AG09319 (cell line): ENCODE data around the gene UNC13C.

Source experiments
- DNase-seq: peaks from one replicate; pipeline ENCODE4 v3.0.0-alpha.2; 2010; ENCODE audit warnings: low read depth; ENCODE audit errors: extremely low read depth
- TF ChIP-seq, protein P1 (sequence below): IDR thresholded peaks from 2 replicates; pipeline ENCODE4 v1.5.1; 2011; ENCODE audit warnings: low read depth, mild to moderate bottlenecking, inconsistent platforms, low read length, moderate library complexity

Gene UNC13C

DNA sequence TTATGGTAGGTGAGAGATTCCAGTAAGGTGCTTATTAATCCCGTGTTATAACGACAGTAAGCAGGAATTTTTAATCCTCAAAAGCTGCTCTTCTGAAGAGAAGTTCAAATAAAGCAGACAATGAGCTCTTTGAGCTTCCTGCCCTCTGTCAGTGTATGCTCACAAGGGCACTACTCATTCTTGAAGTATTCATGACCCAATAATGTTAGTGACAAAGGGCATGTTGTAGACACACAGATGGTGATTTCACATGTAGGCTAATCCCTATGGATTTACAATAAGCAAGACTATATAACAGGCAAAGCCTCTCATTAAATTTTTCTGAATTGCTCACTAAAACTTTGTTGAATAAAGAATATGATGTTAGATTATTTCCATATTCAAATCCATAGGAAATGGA, 639.9 kb downstream of the UNC13C start:
- TF ChIP-seq, protein P1, sequence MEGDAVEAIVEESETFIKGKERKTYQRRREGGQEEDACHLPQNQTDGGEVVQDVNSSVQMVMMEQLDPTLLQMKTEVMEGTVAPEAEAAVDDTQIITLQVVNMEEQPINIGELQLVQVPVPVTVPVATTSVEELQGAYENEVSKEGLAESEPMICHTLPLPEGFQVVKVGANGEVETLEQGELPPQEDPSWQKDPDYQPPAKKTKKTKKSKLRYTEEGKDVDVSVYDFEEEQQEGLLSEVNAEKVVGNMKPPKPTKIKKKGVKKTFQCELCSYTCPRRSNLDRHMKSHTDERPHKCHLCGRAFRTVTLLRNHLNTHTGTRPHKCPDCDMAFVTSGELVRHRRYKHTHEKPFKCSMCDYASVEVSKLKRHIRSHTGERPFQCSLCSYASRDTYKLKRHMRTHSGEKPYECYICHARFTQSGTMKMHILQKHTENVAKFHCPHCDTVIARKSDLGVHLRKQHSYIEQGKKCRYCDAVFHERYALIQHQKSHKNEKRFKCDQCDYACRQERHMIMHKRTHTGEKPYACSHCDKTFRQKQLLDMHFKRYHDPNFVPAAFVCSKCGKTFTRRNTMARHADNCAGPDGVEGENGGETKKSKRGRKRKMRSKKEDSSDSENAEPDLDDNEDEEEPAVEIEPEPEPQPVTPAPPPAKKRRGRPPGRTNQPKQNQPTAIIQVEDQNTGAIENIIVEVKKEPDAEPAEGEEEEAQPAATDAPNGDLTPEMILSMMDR = no peak
- DNase-seq = no peak

DNA sequence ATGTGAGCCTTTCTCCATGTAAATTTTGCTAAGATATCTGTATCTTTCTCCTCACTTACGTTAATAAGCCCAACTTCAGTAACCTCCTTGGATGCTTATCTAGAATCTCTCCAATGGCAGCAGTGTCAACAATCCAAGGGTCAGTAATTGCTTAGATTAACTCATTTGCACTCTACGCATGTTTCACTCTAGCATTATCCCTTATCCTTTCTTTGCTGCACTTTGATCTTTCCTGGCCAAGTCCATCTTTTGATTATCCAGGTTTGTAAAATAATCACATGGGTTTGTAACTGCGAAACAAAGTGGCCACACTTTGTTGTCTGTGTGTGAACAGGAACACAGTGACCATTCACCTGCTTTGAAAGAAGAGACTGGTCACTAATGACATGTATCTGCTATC, 640.9 kb downstream of the UNC13C start:
- TF ChIP-seq, protein P1 = no peak
- no peak for DNase-seq

DNA sequence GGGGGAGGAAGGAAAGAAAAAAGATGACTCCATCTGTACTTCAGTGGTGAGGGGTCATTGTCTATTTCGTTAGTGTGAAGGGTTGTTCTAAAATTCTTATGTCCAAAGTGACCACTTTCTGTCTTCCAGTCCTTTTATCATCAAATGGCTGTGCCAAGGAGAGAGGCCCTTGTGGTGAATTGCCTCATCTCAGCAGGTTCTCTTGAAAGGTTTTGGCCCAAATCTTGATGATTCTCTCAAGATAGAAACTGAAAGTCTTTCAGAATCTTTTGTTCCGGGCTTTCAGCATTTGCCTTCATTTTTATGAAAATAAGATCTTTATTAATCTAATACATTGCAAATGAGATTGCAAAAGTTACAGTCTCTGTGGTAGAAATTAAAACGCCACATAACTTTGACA, 642.7 kb downstream of the UNC13C start:
- no peak for DNase-seq
- TF ChIP-seq, protein P1 = no peak

DNA sequence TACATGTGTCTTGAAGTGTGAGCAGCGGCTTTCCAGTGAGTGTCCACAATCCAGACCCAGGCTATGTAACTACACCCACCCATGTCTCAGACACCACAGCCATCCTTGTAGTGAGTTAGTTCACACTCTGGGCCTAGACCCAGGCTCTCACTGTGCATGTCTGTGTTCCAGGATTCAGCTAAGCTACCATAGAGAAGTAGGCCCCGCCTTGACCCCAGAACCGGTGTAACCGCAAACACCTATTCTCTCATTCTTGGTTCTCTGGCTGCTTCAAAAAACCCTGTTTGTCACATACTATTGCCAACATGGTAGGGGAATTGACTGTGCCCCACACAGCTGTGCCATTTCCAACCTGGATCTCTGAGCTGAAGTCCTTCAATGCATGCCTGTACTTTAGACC, 657.9 kb downstream of the UNC13C start:
- DNase-seq = no peak
- TF ChIP-seq, protein P1 = no peak

DNA sequence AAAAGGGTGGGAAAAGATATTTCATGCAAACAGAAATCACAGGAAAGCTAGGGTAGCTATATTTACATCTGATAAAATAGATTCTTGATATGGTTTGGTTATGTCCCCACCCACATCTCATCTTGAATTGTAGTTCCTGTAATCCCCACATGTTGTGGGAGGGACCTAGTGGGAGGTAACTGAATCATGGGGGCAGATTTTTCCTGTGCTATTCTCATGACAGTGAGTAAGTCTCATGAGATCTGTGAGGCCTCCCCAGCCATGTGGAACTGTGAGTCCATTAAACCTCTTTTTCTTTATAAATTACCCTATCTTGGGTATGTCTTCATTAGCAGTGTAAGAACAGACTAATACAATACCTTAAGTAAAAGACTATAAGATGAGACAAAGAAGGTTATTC, 660.4 kb downstream of the UNC13C start:
- DNase-seq = no peak
- TF ChIP-seq, protein P1 = no peak

DNA sequence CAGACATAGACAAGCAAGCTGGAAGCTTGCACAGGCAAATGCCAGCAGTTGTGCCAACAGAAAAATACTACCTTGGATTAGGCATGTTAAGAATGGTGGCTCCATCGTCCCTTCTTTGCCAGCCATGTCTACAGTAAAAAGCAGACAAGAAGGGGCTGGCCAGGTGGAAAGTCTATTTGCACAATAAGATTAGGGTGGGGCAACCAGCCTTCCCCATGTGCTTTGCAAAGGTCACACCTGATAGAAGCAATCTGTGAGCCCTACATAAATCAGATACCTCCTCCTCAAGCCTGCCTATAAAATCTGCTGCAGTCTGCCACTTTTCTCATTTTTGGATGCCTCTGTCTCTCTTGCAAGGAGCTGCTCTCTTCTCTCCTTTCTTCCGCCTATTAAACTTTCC, 662.6 kb downstream of the UNC13C start:
- TF ChIP-seq, protein P1 = no peak
- DNase-seq = no peak

DNA sequence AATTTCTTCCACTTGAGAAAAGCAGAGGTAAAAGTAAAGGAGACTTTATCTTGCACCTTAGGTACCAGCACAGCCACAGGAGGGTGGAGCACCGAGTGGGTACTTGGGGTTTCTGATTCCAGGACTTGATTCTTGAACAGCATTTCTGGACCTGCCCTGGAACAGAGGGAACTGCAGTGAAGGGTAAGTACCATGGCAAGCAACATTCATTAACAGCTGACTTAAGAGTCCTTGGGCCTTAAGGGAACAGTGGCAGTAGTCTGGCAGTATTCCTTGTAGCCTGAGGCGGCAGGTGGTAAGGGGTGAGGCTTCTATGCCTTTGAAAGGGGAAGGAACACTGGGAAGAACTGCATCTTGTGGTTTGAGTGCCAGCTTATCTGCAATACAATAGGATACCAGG, 666.6 kb downstream of the UNC13C start:
- TF ChIP-seq, protein P1 = no peak
- no peak for DNase-seq

DNA sequence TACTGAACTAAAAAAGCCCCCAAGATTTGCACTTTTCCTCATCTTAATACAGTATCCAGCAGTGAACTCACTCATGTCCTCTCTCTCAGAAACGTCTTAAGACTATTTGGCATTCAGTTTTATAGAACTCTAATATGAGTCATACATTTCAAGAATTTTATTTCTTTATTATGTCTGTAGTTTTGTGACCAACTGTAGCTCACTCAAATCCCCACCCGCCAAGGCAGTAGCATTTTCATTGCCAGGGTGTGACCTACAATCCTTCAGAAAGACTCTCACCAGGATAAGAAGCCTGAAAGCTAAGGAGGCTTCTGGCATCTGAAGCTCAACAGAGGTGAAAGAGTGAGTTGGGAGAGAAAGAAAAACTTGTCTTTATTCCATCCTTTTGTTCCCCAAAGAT, 681.4 kb downstream of the UNC13C start:
- no peak for DNase-seq
- TF ChIP-seq, protein P1 = no peak
